ENCODE results near the gene HLA-E.
"Not testable (repeated sequence)": the region's sequence is repeated elsewhere in the genome, so short reads cannot be mapped to it uniquely, and the experiment has no call there.

DNA sequence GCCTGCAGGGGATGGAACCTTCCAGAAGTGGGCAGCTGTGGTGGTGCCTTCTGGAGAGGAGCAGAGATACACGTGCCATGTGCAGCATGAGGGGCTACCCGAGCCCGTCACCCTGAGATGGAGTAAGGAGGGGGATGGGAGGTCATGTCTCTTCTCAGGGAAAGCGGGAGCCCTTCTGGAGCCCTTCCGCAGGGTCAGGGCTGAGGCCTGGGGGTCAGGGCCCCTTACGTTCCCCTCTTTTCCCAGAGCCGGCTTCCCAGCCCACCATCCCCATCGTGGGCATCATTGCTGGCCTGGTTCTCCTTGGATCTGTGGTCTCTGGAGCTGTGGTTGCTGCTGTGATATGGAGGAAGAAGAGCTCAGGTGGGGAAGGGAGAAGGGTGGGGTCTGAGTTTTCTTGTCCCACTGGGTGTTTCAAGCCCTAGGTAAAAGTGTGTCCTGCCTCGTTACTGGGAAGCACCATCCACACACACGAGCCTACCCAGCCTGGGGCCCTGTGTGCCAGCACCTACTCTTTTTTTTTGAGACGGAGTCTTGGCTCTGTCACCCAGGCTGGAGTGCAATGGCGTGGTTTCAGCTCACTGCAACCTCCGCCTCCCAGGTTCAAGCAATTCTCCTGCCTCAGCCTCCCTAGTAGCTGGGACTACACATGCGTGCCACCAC is 2.1 kb downstream of the HLA-E start:
- TF ChIP-seq, protein P1, sequence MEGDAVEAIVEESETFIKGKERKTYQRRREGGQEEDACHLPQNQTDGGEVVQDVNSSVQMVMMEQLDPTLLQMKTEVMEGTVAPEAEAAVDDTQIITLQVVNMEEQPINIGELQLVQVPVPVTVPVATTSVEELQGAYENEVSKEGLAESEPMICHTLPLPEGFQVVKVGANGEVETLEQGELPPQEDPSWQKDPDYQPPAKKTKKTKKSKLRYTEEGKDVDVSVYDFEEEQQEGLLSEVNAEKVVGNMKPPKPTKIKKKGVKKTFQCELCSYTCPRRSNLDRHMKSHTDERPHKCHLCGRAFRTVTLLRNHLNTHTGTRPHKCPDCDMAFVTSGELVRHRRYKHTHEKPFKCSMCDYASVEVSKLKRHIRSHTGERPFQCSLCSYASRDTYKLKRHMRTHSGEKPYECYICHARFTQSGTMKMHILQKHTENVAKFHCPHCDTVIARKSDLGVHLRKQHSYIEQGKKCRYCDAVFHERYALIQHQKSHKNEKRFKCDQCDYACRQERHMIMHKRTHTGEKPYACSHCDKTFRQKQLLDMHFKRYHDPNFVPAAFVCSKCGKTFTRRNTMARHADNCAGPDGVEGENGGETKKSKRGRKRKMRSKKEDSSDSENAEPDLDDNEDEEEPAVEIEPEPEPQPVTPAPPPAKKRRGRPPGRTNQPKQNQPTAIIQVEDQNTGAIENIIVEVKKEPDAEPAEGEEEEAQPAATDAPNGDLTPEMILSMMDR (IDR thresholded peaks at IDR 0.05; ENCODE audit: low read depth, low read length, missing input control): not testable (repeated sequence)
- TF ChIP-seq GABPA (IDR thresholded peaks at IDR 0.05 in 1 of 2, conservative IDR thresholded peaks at IDR 0.05 in 1 of 2); YY1 (IDR thresholded peaks at IDR 0.05); FOXA1 (IDR thresholded peaks at IDR 0.05): not testable (repeated sequence)
- TF ChIP-seq, protein P2, sequence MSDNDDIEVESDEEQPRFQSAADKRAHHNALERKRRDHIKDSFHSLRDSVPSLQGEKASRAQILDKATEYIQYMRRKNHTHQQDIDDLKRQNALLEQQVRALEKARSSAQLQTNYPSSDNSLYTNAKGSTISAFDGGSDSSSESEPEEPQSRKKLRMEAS (IDR thresholded peaks at IDR 0.05): not testable (repeated sequence)

All from liver (tissue), 3 donors.